ENCODE data around the gene EHMT2.
"Not testable (repeated sequence)": the region's sequence is repeated elsewhere in the genome, so short reads cannot be mapped to it uniquely, and the experiment has no call there.

The EHMT2 gene

GRCh38 chr6:31911826-31912585 is 14.5 kb upstream of the EHMT2 start:
- DNase-seq, result no peak

- DNase-seq, result not testable (repeated sequence)
Measured at GRCh38 chr6:31909298-31909697, 11.8 kb upstream of the EHMT2 start.

- DNase-seq, result no peak
Measured at GRCh38 chr6:31908791-31909190, 11.3 kb upstream of the EHMT2 start.

GRCh38 chr6:31908255-31908654 is 10.8 kb upstream of the EHMT2 start:
- not testable (repeated sequence) for DNase-seq

GRCh38 chr6:31907158-31907813 is 9.8 kb upstream of the EHMT2 start:
- no peak for DNase-seq

GRCh38 chr6:31906727-31907126 is 9.2 kb upstream of the EHMT2 start:
- DNase-seq, result not testable (repeated sequence)

GRCh38 chr6:31906122-31906521 is 8.6 kb upstream of the EHMT2 start:
- DNase-seq, result no peak

- DNase-seq, result no peak
Measured at GRCh38 chr6:31905041-31905440, 7.5 kb upstream of the EHMT2 start.

- no peak for DNase-seq
Measured at GRCh38 chr6:31903957-31904356, 6.5 kb upstream of the EHMT2 start.

GRCh38 chr6:31901953-31902643 is 4.6 kb upstream of the EHMT2 start, which contains the start of gene ZBTB12:
ZBTB12 (minus strand) TSS chr6:31902086; CDS start chr6:31901305, 781 bp downstream.
- peak; percentile 93 for DNase-seq

- peak; percentile 54 for DNase-seq
Measured at GRCh38 chr6:31901415-31901952, 4.0 kb upstream of the EHMT2 start.

- DNase-seq, result peak; percentile 56
Measured at GRCh38 chr6:31900917-31901414, 3.5 kb upstream of the EHMT2 start.

GRCh38 chr6:31899882-31900722 is 2.6 kb upstream of the EHMT2 start:
- DNase-seq, result no peak

GRCh38 chr6:31899215-31899614 is 1.7 kb upstream of the EHMT2 start:
- DNase-seq, result no peak

GRCh38 chr6:31898383-31899011 is 999 bp upstream of the EHMT2 start:
- DNase-seq, result peak; percentile 55

GRCh38 chr6:31896856-31897611 is 464 bp downstream of the EHMT2 start:
- no peak for DNase-seq

- no peak for DNase-seq
Measured at GRCh38 chr6:31896493-31896855, 1.0 kb downstream of the EHMT2 start.

GRCh38 chr6:31892821-31893220 is 4.7 kb downstream of the EHMT2 start:
- no peak for DNase-seq

- DNase-seq, result no peak
Measured at GRCh38 chr6:31889331-31889972, 8.0 kb downstream of the EHMT2 start.
